Measurements from ENCODE around the gene AMOT.
"Not testable (repeated sequence)": the region's sequence is repeated elsewhere in the genome, so short reads cannot be mapped to it uniquely, and the experiment has no call there.

Gene AMOT

GRCh38 chrX:112840382-112841113, at the start of gene AMOT:
TSS of gene AMOT (minus strand) at chrX:112840831. CDS start at chrX:112823126, 17,705 bp downstream.
- DNase-seq (ENCODE audit: low read depth in 2 of 2): peak in 1 of 2 experiments; percentile 24

DNA sequence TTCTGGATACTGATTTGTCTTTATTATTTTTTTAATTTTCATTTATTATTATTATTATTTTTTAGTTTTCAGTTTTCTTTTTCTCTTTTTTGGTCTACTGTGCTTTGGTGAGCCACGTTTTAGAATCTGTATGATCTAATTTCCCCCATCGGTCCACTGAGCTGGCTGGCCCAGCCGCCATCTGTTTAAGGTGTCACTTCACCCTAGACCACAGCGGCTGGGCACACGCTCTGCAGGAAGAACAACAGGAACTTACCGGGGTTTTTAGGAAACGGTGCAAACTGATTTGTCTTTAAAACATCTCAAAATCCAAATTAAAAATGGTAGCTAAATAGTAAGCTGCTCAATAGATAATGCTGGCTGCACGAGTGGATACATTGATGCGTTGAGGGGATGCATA, 48.8 kb upstream of the AMOT start:
- DNase-seq (ENCODE audit: low read depth in 2 of 2): no peak

DNA sequence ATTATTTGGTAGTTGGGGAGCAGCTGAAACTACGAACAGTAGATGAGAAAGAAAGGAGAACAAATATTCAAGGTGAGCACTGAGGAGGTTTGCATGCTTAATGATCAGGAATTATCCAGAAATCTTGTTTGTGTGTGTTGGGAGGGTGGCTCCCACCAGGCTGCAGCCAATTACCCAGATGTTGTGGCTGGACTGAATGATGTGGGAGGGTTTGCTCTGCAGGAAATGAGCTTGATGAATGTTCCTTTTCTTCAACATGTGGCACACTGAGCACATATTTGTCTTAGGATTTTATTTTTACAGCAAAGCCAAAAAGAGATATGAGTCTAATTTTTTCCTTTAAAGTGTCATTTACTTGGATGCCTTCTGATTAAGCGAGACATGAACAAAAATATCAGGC, 48.3 kb upstream of the AMOT start:
- DNase-seq (ENCODE audit: low read depth in 2 of 2): no peak

GRCh38 chrX:112877771-112878173, 37.1 kb upstream of the AMOT start:
- no peak for DNase-seq (ENCODE audit: low read depth in 2 of 2)

DNA sequence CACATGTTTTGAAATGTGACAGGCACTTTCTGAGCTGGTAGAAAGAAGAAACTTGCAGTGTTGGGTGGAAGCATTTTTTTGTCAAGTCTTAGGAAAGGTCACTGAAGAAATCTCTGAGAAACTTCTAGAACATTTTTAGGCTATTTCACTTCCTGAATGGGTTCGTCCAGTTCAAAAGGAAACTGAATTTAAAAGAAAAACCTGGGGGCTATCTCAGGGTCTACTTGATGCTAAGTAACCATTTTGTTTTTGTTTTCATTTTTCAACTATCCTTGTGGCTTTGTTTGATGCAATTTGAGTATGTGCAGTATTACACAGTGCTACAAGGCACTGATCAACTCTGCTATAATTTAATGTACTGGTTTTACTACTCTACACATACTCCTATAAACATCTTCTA, 34.0 kb upstream of the AMOT start:
- no peak for DNase-seq (ENCODE audit: low read depth in 2 of 2)

- DNase-seq (ENCODE audit: low read depth in 2 of 2): peak in 1 of 2 experiments; percentile 10
Observed at GRCh38 chrX:112874175-112874574, 33.5 kb upstream of the AMOT start.

- no peak for DNase-seq (ENCODE audit: low read depth in 2 of 2)
Observed at GRCh38 chrX:112868586-112868985, 28.0 kb upstream of the AMOT start.

DNA sequence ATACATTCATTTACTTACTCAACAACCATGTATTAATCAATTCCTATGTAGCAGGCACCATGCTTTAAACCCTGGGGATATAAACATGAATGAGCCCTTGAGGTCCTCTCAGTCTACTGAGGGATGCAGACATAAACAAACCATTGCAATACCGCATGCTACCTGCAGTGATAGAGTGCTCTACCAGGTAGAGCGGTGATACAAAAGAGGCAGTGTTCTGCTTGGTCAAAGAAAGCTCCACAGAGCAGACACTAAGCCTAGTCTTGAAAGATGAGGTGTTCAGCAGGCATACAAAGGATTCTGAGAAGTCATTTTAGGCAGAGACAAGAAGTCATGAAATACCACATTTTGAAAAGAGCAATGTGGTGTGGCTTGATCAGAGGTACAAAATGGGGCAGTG, 26.9 kb upstream of the AMOT start:
- DNase-seq (ENCODE audit: low read depth in 2 of 2): no peak

DNA sequence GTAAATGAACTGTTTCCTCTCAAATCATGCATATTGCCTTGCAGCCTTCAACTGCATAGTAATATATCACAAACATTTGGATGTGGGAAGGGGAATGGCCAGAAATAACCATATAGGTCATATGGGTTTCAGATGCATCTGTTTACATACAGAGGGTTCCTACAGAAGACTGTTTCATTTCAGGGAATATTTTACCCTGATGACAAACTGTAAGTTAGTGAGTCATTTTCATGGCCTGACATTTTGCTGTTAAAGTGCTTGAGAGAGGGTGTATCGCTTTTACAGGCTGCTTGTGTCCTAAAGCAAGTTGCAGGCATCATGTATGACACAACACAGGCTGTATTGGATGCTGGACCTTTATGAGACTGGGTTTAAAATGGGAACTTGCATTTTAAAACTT, 25.5 kb upstream of the AMOT start:
- peak in 1 of 2 experiments; percentile 4 for DNase-seq (ENCODE audit: low read depth in 2 of 2)

- DNase-seq (ENCODE audit: low read depth in 2 of 2): no peak
Observed at GRCh38 chrX:112865464-112866025, 24.9 kb upstream of the AMOT start.

- no peak for DNase-seq (ENCODE audit: low read depth in 2 of 2)
Observed at GRCh38 chrX:112863850-112864249, 23.2 kb upstream of the AMOT start.

DNA sequence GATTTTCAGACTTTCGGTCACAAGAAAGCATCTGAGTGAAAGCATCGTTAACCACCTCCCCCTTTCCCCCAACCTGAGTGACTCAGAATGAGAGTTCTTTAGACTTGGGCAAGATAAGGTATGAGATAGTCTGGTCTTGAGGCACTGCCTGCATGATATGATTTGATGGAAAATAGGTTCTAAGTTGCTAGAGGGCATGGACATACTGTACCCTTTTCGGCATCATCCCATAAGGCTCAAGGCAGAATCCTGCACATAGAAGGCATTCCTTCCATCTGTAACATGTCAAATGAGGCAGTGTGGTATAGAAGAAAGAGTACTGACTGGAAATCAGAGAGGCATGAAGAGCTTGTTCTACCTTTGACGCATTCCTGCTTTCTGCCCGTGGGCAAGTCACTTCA, 16.8 kb upstream of the AMOT start:
- no peak for DNase-seq (ENCODE audit: low read depth in 2 of 2)

DNA sequence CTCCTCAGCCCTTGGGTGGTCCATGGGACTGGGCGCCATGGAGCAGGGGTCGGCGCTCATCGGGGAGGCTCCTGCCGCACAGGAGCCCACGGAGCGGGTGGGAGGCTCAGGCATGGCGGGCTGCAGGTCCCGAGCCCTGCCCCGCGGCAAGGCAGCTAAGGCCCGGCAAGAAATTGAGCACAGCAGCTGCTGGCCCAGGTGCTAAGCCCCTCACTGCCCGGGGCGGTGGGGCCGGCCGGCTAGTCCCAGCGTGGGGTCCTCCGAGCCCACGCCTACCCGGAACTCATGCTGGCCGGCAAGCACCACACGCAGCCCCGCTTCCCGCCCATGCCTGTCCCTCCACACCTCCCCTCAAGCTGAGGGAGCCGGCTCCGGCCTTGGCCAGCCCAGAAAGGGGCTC, 14.3 kb upstream of the AMOT start:
- DNase-seq (ENCODE audit: low read depth in 2 of 2): not testable (repeated sequence)

- DNase-seq (ENCODE audit: low read depth in 2 of 2): no peak
Observed at GRCh38 chrX:112852851-112853250, 12.2 kb upstream of the AMOT start.

GRCh38 chrX:112851806-112852205, 11.2 kb upstream of the AMOT start:
- no peak for DNase-seq (ENCODE audit: low read depth in 2 of 2)

DNA sequence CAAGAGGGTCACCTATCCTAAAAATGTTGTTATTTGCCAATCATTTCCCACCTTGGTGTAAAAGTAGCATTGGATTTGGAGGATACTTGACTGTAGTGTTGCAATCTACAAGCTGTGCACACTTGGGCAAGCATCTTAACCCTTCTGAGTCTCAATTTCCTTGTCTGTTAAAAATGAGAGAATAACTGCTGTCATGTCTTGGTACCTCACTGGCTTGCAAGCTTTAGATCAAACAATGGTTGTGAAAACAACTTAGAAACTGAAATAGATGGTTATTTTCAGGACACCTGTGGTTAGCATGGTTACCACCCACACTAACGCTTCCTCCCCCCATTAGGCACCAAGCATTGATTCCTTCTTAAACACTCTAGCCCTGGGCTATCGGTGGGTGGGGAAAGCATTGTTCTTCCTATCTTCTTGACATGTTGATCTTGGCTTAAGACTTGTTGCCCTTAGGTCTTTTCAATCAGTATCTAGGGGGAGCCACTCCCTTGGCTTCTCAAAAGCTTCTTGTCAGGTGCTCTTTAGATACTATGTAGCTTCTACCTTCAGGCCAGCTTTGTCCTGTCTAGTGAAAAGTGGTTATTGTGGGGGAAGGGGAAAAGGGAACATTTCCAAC, 10.6 kb upstream of the AMOT start:
- no peak for DNase-seq (ENCODE audit: low read depth in 2 of 2)

DNA sequence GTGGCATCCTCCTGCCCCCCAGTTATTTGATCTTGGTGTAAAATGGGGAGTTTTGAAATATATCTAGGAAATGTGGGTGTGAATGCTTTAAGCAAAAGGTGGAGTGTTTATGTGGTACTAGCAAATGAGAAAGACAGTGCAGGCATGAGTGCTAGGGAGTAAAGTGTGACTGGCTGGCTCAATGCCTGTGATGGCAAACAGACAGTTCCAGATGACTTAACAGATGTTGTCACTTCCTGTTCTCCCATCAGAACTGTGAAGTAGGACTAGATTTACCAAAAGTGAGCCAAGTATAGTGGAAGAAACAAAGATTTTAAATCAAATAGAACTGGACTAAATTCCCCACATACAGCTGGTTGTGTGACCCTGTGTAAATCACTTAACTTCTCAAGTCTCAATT, 8.4 kb upstream of the AMOT start:
- no peak for DNase-seq (ENCODE audit: low read depth in 2 of 2)

DNA sequence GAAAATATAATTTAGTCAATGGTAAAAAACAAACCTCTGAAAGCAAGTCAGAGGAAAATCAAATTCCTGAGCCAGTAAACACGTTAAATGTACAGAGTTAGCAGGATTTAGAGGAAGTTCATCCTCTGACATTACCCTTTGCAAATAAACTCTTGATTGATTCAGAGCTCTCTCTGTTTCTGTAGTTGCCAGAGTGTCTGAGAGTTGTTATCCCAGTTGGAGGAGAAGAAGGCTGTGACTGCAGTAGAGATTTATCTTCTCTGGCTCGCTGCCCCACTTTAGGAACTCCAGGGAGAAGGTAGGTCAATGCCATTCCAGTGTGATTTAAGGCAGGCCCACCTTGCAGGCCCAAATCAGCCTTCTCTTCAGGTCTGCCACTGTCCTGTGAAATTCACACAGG, 6.2 kb upstream of the AMOT start:
- DNase-seq (ENCODE audit: low read depth in 2 of 2): no peak

- DNase-seq (ENCODE audit: low read depth in 2 of 2): no peak
Observed at GRCh38 chrX:112846187-112846586, 5.6 kb upstream of the AMOT start.

DNA sequence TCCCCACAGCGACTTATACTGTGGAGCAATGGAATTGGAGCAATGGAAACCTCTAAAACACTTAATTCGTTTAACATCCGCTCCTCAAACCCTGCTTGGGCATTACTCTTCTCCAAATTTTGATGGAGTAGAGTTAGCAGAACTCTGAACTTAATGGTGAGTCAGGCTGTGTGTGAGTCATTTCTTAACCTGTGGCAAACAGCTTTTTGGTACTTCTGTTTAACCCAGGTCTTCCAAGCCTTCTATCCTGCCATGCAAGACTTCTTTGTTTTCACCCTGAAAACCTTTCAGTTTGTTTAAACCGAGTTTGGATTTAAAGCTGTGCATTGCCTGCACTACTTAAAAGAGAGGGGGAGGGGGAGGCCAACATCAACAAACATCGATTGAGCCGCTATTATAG, 3.6 kb upstream of the AMOT start:
- DNase-seq (ENCODE audit: low read depth in 2 of 2): no peak

GRCh38 chrX:112841820-112842157, 1.2 kb upstream of the AMOT start:
- DNase-seq (ENCODE audit: low read depth in 2 of 2): no peak

GRCh38 chrX:112841114-112841819, 636 bp upstream of the AMOT start:
- DNase-seq (ENCODE audit: low read depth in 2 of 2): peak; percentile 66 to 70

DNA sequence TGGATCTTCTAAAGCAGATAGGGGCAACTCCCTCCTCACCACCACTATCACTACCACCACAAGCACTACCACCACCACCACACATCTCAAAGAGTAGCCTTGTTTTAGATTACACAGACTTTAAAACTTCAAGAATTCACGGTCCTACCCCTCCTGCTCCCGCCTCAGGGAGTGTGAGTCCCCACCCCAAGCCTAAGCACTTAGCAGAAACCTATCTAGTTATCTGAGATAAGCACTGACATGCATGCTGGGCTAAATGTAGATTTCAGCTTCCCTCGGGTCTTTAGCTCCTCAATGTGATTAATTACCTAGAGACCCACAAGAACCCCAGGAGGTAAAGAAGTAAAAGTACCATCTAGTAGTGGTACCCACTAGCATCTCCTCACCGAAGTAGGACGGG, 775 bp downstream of the AMOT start:
- no peak for DNase-seq (ENCODE audit: low read depth in 2 of 2)

Data from fibroblast of skin of left biceps (primary cell).